ENCODE data around the gene NEK6.

The NEK6 gene

GRCh38 chr9:124390794-124391658, 133.3 kb downstream of the NEK6 start:
- TF ChIP-seq, protein P1, sequence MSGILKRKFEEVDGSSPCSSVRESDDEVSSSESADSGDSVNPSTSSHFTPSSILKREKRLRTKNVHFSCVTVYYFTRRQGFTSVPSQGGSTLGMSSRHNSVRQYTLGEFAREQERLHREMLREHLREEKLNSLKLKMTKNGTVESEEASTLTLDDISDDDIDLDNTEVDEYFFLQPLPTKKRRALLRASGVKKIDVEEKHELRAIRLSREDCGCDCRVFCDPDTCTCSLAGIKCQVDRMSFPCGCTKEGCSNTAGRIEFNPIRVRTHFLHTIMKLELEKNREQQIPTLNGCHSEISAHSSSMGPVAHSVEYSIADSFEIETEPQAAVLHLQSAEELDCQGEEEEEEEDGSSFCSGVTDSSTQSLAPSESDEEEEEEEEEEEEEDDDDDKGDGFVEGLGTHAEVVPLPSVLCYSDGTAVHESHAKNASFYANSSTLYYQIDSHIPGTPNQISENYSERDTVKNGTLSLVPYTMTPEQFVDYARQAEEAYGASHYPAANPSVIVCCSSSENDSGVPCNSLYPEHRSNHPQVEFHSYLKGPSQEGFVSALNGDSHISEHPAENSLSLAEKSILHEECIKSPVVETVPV (CRISPR knock-in tag; IDR thresholded peaks at IDR 0.05): no peak
- TF ChIP-seq ZNF565 (CRISPR knock-in tag; conservative IDR thresholded peaks at IDR 0.05; ENCODE audit: low read depth) (no peak), ZNF8 (CRISPR knock-in tag; IDR thresholded peaks at IDR 0.05) (no peak), ISL1 (CRISPR knock-in tag; IDR thresholded peaks at IDR 0.05) (no peak), ZNF70 (CRISPR knock-in tag; IDR thresholded peaks at IDR 0.05) (no peak), ZC3H10 (CRISPR knock-in tag; IDR thresholded peaks at IDR 0.05) (no peak), SNAI2 (CRISPR knock-in tag; IDR thresholded peaks at IDR 0.05) (no peak), RARB (CRISPR knock-in tag; IDR thresholded peaks at IDR 0.05) (no peak), OSR1 (CRISPR knock-in tag; IDR thresholded peaks at IDR 0.05) (no peak)
- TF ChIP-seq, protein P2, sequence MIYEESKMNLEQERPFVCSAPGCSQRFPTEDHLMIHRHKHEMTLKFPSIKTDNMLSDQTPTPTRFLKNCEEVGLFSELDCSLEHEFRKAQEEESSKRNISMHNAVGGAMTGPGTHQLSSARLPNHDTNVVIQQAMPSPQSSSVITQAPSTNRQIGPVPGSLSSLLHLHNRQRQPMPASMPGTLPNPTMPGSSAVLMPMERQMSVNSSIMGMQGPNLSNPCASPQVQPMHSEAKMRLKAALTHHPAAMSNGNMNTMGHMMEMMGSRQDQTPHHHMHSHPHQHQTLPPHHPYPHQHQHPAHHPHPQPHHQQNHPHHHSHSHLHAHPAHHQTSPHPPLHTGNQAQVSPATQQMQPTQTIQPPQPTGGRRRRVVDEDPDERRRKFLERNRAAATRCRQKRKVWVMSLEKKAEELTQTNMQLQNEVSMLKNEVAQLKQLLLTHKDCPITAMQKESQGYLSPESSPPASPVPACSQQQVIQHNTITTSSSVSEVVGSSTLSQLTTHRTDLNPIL (CRISPR knock-in tag; IDR thresholded peaks at IDR 0.05; ENCODE audit: low read depth): no peak
- ATAC-seq: no peak

DNA sequence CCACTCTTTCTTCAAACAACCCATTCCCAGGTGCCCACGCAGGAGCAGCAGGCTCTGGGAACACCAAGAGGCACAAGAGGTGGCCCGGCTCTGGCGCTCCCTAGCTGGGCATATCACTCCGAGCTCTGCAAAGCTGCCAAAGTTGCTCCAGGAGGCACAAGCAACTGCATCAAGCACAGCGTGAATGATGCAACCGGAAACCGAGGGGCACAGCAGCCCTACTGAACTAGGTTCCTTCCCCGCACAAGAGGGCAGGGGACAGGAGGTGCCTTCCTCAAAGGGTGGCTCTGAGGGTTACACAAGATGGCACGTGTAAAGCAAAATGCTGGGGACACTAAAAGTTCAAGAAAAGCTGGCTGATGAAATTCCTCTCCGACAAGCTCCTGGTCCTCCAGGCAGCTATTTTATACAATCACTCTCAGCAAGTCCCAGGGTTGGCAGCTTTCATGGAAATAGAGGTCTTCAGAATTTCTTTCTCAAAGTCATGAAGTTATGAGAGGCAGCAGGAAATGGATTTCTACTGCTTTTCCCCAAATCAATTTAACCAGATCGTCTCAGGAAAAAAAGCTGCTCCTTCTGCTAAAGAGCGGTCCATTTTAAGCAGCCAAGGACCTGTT, 134.6 kb downstream of the NEK6 start:
- peak; percentile 41 for ATAC-seq
- no peak for TF ChIP-seq ISL1 (CRISPR knock-in tag; IDR thresholded peaks at IDR 0.05)
- TF ChIP-seq BACH2 (CRISPR knock-in tag; IDR thresholded peaks at IDR 0.05; ENCODE audit: borderline replicate concordance): no peak
- TF ChIP-seq ARNTL (CRISPR knock-in tag; IDR thresholded peaks at IDR 0.05; ENCODE audit: borderline replicate concordance, low read depth): no peak
- TF ChIP-seq ZC3H10 (CRISPR knock-in tag; IDR thresholded peaks at IDR 0.05): no peak
- TF ChIP-seq TCF4 (CRISPR knock-in tag; IDR thresholded peaks at IDR 0.05; ENCODE audit: borderline replicate concordance): no peak
- TF ChIP-seq OSR1 (CRISPR knock-in tag; IDR thresholded peaks at IDR 0.05): no peak
- TF ChIP-seq RARB (CRISPR knock-in tag; IDR thresholded peaks at IDR 0.05): no peak
- TF ChIP-seq ZFP30 (CRISPR knock-in tag; IDR thresholded peaks at IDR 0.05): no peak
- TF ChIP-seq PPARA (CRISPR knock-in tag; IDR thresholded peaks at IDR 0.05; ENCODE audit: borderline replicate concordance): no peak
- TF ChIP-seq ZNF70 (CRISPR knock-in tag; IDR thresholded peaks at IDR 0.05): no peak
- no peak for TF ChIP-seq ZNF565 (CRISPR knock-in tag; conservative IDR thresholded peaks at IDR 0.05; ENCODE audit: low read depth)
- TF ChIP-seq PATZ1 (CRISPR knock-in tag; IDR thresholded peaks at IDR 0.05; ENCODE audit: borderline replicate concordance): no peak
- no peak for TF ChIP-seq TOX (CRISPR knock-in tag; IDR thresholded peaks at IDR 0.05; ENCODE audit: borderline replicate concordance)
- TF ChIP-seq, protein P1 (CRISPR knock-in tag; IDR thresholded peaks at IDR 0.05): no peak
- TF ChIP-seq SNAI2 (CRISPR knock-in tag; IDR thresholded peaks at IDR 0.05): no peak

DNA sequence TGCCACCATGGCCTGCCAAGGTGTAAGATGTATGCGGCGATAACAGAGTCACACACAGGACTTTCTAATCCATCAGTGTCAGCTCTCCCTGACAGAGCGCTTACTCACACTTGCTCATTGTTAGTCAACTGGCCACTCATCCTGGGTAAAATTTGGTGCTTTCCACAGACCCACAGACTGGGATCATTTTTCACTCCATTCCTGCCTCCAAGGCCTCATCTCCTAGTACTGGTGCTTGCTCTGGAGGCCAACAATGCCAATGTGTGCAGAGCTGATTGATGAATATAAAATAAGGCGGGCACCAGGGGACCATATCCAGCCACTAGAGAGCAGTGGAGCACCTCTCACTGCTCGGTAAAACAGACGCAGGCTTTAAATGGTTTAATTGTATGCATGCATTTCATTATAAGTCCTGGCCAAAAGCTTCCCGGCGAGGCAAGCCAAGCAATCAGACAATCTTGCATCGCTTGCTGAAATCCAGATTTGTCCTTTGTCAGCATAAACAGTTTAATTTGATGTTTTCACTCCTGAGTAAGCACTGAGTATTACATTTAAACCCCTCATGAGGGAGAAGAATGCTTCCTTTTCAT, 135.2 kb downstream of the NEK6 start:
- ATAC-seq: peak; percentile 90

More for the DNA sequence above, 135.2 kb downstream of the NEK6 start:
- peak; percentile 66 for TF ChIP-seq TCF4 (CRISPR knock-in tag; IDR thresholded peaks at IDR 0.05; ENCODE audit: borderline replicate concordance)
- TF ChIP-seq, protein P3, sequence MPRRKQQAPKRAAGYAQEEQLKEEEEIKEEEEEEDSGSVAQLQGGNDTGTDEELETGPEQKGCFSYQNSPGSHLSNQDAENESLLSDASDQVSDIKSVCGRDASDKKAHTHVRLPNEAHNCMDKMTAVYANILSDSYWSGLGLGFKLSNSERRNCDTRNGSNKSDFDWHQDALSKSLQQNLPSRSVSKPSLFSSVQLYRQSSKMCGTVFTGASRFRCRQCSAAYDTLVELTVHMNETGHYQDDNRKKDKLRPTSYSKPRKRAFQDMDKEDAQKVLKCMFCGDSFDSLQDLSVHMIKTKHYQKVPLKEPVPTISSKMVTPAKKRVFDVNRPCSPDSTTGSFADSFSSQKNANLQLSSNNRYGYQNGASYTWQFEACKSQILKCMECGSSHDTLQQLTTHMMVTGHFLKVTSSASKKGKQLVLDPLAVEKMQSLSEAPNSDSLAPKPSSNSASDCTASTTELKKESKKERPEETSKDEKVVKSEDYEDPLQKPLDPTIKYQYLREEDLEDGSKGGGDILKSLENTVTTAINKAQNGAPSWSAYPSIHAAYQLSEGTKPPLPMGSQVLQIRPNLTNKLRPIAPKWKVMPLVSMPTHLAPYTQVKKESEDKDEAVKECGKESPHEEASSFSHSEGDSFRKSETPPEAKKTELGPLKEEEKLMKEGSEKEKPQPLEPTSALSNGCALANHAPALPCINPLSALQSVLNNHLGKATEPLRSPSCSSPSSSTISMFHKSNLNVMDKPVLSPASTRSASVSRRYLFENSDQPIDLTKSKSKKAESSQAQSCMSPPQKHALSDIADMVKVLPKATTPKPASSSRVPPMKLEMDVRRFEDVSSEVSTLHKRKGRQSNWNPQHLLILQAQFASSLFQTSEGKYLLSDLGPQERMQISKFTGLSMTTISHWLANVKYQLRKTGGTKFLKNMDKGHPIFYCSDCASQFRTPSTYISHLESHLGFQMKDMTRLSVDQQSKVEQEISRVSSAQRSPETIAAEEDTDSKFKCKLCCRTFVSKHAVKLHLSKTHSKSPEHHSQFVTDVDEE (CRISPR knock-in tag; IDR thresholded peaks at IDR 0.05): 0 out of 2 replicates have a peak, but pooled peaks have one; percentile 35
- no peak for TF ChIP-seq BACH2 (CRISPR knock-in tag; IDR thresholded peaks at IDR 0.05; ENCODE audit: borderline replicate concordance)

Data from SK-N-SH treated with all-trans-retinoic acid at 6 μM for 48 hours (cell line).